Mesenchymal stem cell (in vitro differentiated cells and primary cell): Measurements from ENCODE around the gene FOSL2.
A peak's percentile ranks its signal among the peaks of the same experiment; 100 is the strongest.

Source experiments
- DNase-seq: peaks from one replicate; pipeline ENCODE4 v3.0.0-alpha.2; 2013
- H2AFZ ChIP-seq: one replicate; pipeline ENCODE4 v1.6.1; 2013; ENCODE audit warnings: low read depth, mild to moderate bottlenecking, control low read depth, inconsistent platforms, low read length, moderate library complexity
- H2AK5ac ChIP-seq: 2 replicates; pipeline ENCODE4 v1.6.1; 2013; ENCODE audit warnings: low read length, moderate library complexity, mild to moderate bottlenecking, inconsistent platforms; ENCODE audit not compliant: severe bottlenecking
- H2BK120ac ChIP-seq: one replicate; pipeline ENCODE4 v1.6.1; 2013; ENCODE audit warnings: low read depth, mild to moderate bottlenecking, inconsistent platforms, low read length, moderate library complexity
- H2BK12ac ChIP-seq, 2 experiments: one replicate each; pipeline ENCODE4 v1.6.1; 2013; ENCODE audit warnings: inconsistent platforms in 2 of 2, low read length in 2 of 2, mild to moderate bottlenecking in 2 of 2, moderate library complexity in 2 of 2, control low read depth in 1 of 2
- H2BK15ac ChIP-seq: one replicate; pipeline ENCODE4 v1.6.1; 2013; ENCODE audit warnings: mild to moderate bottlenecking, low read depth, inconsistent platforms; ENCODE audit not compliant: poor library complexity, severe bottlenecking
- H2BK5ac ChIP-seq: 2 replicates; pipeline ENCODE4 v1.6.1; 2013; ENCODE audit warnings: low read depth, mild to moderate bottlenecking, low read length, control low read depth, inconsistent platforms; ENCODE audit not compliant: poor library complexity, severe bottlenecking
- H3K14ac ChIP-seq, 2 experiments: one replicate each; pipeline ENCODE4 v1.6.1; 2013; ENCODE audit warnings: inconsistent platforms in 2 of 2, low read length in 2 of 2, control low read depth in 1 of 2, mild to moderate bottlenecking in 1 of 2, moderate library complexity in 1 of 2
- H3K18ac ChIP-seq, 2 experiments: one replicate each; pipeline ENCODE4 v1.6.1; 2013; ENCODE audit warnings: inconsistent platforms in 2 of 2, low read length in 2 of 2, control low read depth in 1 of 2, low read depth in 1 of 2, mild to moderate bottlenecking in 1 of 2
- H3K23ac ChIP-seq, 2 experiments: one replicate each; pipeline ENCODE4 v1.6.1; 2013; ENCODE audit warnings: inconsistent platforms in 2 of 2, low read length in 2 of 2, mild to moderate bottlenecking in 2 of 2, moderate library complexity in 2 of 2, control low read depth in 1 of 2
- H3K27ac ChIP-seq: 2 replicates; pipeline ENCODE4 v1.5.1; 2013; ENCODE audit warnings: mild to moderate bottlenecking, moderate library complexity, low read length, control low read depth, inconsistent platforms; ENCODE audit not compliant: poor library complexity, severe bottlenecking
- H3K27me3 ChIP-seq, 2 experiments: 2 replicates each; pipeline versions ENCODE4 v1.6.1 to v1.7.0; 2013; ENCODE audit warnings: low read length in 2 of 2, mild to moderate bottlenecking in 2 of 2, moderate library complexity in 2 of 2, control low read depth in 1 of 2, inconsistent platforms in 1 of 2; ENCODE audit not compliant: control insufficient read depth in 1 of 2, insufficient read depth in 1 of 2
- H3K36me3 ChIP-seq, 2 experiments: 2 replicates each; pipeline versions ENCODE4 v1.6.1 to v1.7.0; 2013; ENCODE audit warnings: low read length in 2 of 2, control low read depth in 1 of 2, inconsistent platforms in 1 of 2, low read depth in 1 of 2, mild to moderate bottlenecking in 1 of 2; ENCODE audit not compliant: insufficient read depth in 2 of 2, control insufficient read depth in 1 of 2
- H3K4ac ChIP-seq, 2 experiments: one replicate each; pipeline ENCODE4 v1.6.1; 2013; ENCODE audit warnings: inconsistent platforms in 2 of 2, low read length in 2 of 2, mild to moderate bottlenecking in 2 of 2, moderate library complexity in 2 of 2, control low read depth in 1 of 2, low read depth in 1 of 2
- H3K4me1 ChIP-seq: 2 replicates; pipeline ENCODE4 v1.6.1; 2013; ENCODE audit warnings: low read depth, low read length, control low read depth; ENCODE audit not compliant: control insufficient read depth, insufficient read depth
- H3K4me2 ChIP-seq: 2 replicates; pipeline ENCODE4 v1.6.1; 2013; ENCODE audit warnings: low read length, mild to moderate bottlenecking, inconsistent platforms; ENCODE audit not compliant: poor library complexity, severe bottlenecking
- H3K4me3 ChIP-seq, 2 experiments: 2 replicates each; pipeline versions ENCODE4 v1.5.1 to v1.7.0; 2013; ENCODE audit warnings: low read length in 2 of 2, mild to moderate bottlenecking in 2 of 2, control low read depth in 1 of 2, low read depth in 1 of 2; ENCODE audit not compliant: insufficient read depth in 1 of 2
- H3K79me1 ChIP-seq: replicated peaks from 2 replicates; pipeline ENCODE4 v1.6.1; 2013; ENCODE audit warnings: mild to moderate bottlenecking, control low read depth, low read length, inconsistent platforms; ENCODE audit not compliant: poor library complexity, severe bottlenecking
- H3K9ac ChIP-seq: 2 replicates; pipeline ENCODE4 v1.7.0; 2013; ENCODE audit warnings: mild to moderate bottlenecking, low read length, moderate library complexity
- H3K9me3 ChIP-seq: 2 replicates; pipeline ENCODE4 v1.7.0; 2013; ENCODE audit warnings: mild to moderate bottlenecking, low read length; ENCODE audit not compliant: control insufficient read depth
- H4K8ac ChIP-seq: one replicate; pipeline ENCODE4 v1.6.1; 2013; ENCODE audit warnings: inconsistent platforms, mild to moderate bottlenecking, low read length, moderate library complexity
- H4K91ac ChIP-seq: one replicate; pipeline ENCODE4 v1.6.1; 2013; ENCODE audit warnings: mild to moderate bottlenecking, low read length, inconsistent platforms
- WGBS: methylation state at CpG from one replicate; pipeline ENCODE4 v1.1.7; 2013; ENCODE audit warnings: mixed read lengths; 5-methylcytosine and 5-hydroxymethylcytosine counted together

FOSL2 gene

DNA sequence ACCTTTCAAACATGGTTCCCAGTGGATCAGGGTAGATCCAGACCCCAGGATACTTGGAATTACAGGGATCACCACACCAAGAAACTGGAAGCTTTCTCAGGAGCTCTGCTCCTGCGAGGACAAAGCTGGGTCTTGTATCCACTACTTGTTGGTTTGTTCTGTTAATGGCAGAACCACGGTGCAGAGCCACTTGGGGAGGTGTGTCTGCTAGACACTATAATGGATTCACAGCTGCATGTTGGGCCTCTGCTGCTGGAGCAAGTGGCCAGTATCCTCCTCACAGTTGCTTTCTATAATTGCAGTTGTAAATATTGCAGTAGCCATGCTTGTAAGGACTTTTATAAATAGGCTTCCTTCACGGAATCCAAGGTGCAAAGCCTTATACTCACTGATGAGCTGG, 12.9 kb downstream of the FOSL2 start:
- Histone ChIP-seq H3K4me1 (peaks cover 57% of the 10 kb centered on the region), H3K9ac (no peak overlapping the region), H3K4ac (no peak overlapping the region), H2BK120ac (no peak overlapping the region), H2BK12ac (no peak overlapping the region), H3K27ac (no peak overlapping the region), H3K23ac (no peak overlapping the region), H3K36me3 (peaks cover 84 to 100% of the 10 kb centered on the region in 2 experiments), H2BK15ac (peak overlapping the region; percentile 64), H3K14ac (no peak overlapping the region), H4K91ac (no peak overlapping the region), H3K4me2 (no peak overlapping the region), H3K79me1 (peaks cover 4% of the 10 kb centered on the region), H3K27me3 (no peaks in the 10 kb centered on the region), H3K18ac (no peak overlapping the region), H2AK5ac (no peak overlapping the region), H3K9me3 (no peaks in the 10 kb centered on the region), H2AFZ (no peak overlapping the region), H4K8ac (no peak overlapping the region), H3K4me3 (no peak overlapping the region), H2BK5ac (no peak overlapping the region)
- DNase-seq: no peak
- 94% methylated on average over 3 of the region's 3 CpGs for WGBS

DNA sequence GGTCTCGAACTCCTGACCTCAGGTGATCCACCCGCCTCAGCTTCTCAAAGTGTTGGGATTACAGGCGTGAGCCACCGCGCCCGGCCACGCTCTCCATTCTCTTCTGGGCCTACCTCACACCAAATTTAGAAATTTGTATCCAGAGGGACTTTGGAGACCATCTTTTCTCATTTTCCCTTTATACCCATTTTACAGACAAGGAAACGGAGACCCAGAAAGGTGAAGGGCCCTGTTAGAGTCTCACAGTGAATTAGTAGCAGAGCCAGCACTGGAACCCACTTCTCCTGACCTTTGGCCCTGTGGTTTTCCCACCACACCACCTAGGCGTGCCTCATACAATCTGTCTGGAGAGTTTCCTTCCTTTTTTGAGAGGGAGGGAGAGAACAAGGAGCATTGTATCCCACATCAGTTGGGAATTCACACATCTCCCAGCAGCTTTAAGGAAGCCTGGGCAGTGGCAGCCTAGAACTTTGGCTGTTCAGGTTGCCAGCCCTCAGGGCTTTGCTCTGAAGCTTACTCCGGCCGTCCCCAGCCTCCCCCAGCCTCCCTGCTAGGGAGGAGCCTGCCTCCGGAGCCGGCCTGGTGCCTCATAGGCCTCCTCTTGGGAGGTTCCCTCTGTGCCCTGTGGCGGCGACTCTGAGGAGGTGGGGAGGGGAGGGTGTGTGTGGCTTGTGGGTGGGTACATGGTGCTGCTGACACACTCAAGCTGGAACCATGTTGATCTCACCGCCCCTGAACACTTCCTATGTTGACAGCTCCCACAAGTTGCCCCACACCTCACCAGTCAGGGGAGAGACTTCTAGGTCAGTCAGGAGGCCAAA, 13.8 kb downstream of the FOSL2 start:
- DNase-seq: peak; percentile 76
- WGBS: 79% methylated on average over 13 of the region's 16 CpGs
- H3K36me3 ChIP-seq: peaks cover 88 to 100% of the 10 kb centered on the region in 2 experiments

DNA sequence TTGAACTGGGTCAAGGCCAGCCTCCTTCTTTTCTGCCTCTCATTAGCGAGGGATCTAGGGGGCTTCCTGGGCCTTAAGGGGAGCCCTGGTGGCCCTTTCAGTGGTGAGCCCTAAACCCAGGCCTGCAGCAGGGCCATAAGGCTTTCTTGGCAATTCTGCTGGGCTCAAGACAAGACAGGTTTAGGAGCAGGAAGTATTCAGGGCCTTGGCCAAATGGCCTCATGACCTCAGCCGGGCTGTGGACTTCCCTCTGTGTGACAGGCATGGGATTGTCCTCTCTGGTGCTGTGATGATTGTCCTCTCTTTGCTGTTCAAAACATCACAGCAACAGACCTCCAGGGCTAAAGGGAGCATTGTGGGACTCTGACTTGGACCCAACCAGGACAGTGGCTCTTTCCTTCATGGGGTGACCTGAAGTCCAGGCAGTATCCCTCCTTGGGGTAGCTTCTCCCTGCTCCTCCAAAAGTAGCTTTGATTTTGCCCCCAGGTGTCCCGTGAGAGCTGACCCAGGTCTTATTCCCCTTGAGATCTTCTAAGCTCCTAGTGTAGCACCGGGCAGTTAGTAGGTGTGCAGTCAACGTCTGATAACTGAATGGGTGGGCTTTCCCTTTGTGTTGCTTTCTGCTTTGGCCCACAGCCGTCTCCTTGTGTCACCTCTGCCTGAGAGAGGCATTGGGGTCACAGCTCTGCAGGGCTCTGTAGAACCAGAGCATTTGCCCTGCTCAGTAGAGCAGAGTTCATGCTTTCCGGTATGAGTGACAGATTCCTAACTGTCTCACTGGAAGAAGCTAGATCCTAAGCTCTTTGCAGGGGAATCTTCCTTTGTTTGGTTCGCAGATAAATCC, 14.7 kb downstream of the FOSL2 start:
- Histone ChIP-seq H3K9ac (peak overlapping the region; percentile 58), H4K91ac (no peak overlapping the region), H3K9me3 (no peaks in the 10 kb centered on the region), H3K4me2 (no peak overlapping the region), H3K14ac (peak overlapping the region in 1 of 2 experiments; percentile 55), H2BK120ac (no peak overlapping the region), H3K27ac (peak overlapping the region; percentile 91), H2BK12ac (peak overlapping the region in 1 of 2 experiments; percentile 88), H3K36me3 (peaks cover 90 to 100% of the 10 kb centered on the region in 2 experiments), H3K4ac (peak overlapping the region in 1 of 2 experiments; percentile 55), H3K18ac (peak overlapping the region in 1 of 2 experiments; percentile 60), H3K4me3 (no peak overlapping the region), H3K4me1 (peaks cover 57% of the 10 kb centered on the region), H3K79me1 (peaks cover 12% of the 10 kb centered on the region), H4K8ac (no peak overlapping the region), H2BK5ac (no peak overlapping the region), H3K27me3 (no peaks in the 10 kb centered on the region), H2BK15ac (no peak overlapping the region), H2AK5ac (peak overlapping the region; percentile 47), H2AFZ (no peak overlapping the region), H3K23ac (peak overlapping the region in 1 of 2 experiments; percentile 47)
- DNase-seq: no peak
- 91% methylated on average over 8 of the region's 8 CpGs for WGBS

More for the DNA sequence above, 13.8 kb downstream of the FOSL2 start:
- peaks cover 53% of the 10 kb centered on the region for H3K4me1 ChIP-seq
- H2BK5ac ChIP-seq: no peak overlapping the region
- peak overlapping the region in 1 of 2 experiments; percentile 55 for H3K4ac ChIP-seq
- H2BK120ac ChIP-seq: no peak overlapping the region
- peak overlapping the region in 1 of 2 experiments; percentile 16 for H2BK12ac ChIP-seq
- peak overlapping the region; percentile 50 for H3K27ac ChIP-seq
- no peak overlapping the region for H3K4me3 ChIP-seq
- H3K27me3 ChIP-seq: no peaks in the 10 kb centered on the region
- H3K14ac ChIP-seq: peak overlapping the region in 1 of 2 experiments; percentile 76
- H2BK15ac ChIP-seq: no peak overlapping the region
- H3K9ac ChIP-seq: peak overlapping the region; percentile 58
- no peak overlapping the region for H3K4me2 ChIP-seq
- H3K23ac ChIP-seq: no peak overlapping the region
- H2AFZ ChIP-seq: no peak overlapping the region
- H2AK5ac ChIP-seq: peak overlapping the region; percentile 60
- peak overlapping the region; percentile 6 to 60 for H3K18ac ChIP-seq
- H3K79me1 ChIP-seq: peaks cover 6% of the 10 kb centered on the region
- no peak overlapping the region for H4K8ac ChIP-seq
- H3K9me3 ChIP-seq: no peaks in the 10 kb centered on the region
- H4K91ac ChIP-seq: no peak overlapping the region
